PC-9 (cell line): Measurements from ENCODE around the gene UBE2V1. TPM values are rescaled to one million over a fixed set of nuclear protein-coding genes. Genes with fewer than 3 reads are reported as not detected.

ENCODE experiments used
- BruUV-seq: library from RNA; stranded (reverse); fragments of 400-500 nt; replicated peaks from 2 replicates; lab custom pipeline; 2021; lab: Mats Ljungman, UMichigan
- CTCF ChIA-PET: fragments of 300-600 bp; sonication (Branson Sonifier 250); formaldehyde crosslinking; loops from one replicate; lab custom pipeline; 2022; ENCODE audit warnings: antibody characterized with exemption; lab: Charles Lee
- POLR2A ChIA-PET: fragments of 300-600 bp; sonication (Branson Sonifier 250); formaldehyde crosslinking; loops from one replicate; lab custom pipeline; 2022; ENCODE audit warnings: antibody characterized with exemption; ENCODE audit not compliant: unreplicated experiment; lab: Charles Lee
- DNase-seq, 2 experiments: peaks; one replicate each; pipeline versions ENCODE4 v3.0.0 to v3.0.0-alpha.2; 2015 to 2022; ENCODE audit warnings: mixed read lengths in 1 of 2
- H2AFZ ChIP-seq: fragments of 200-600 bp; sonication (generic); 2 replicates; pipeline ENCODE4 v1.8.1; 2017; ENCODE audit warnings: antibody characterized with exemption
- H3F3A ChIP-seq: fragments of 200-600 bp; sonication (generic); 2 replicates; pipeline ENCODE4 v1.8.1; 2017; ENCODE audit warnings: antibody characterized with exemption, mild to moderate bottlenecking, low read depth; ENCODE audit not compliant: insufficient read depth
- H3K27ac ChIP-seq: fragments of 200-600 bp; sonication (generic); 2 replicates; pipeline ENCODE4 v1.6.1; 2016; ENCODE audit warnings: mixed run types
- H3K27me3 ChIP-seq: fragments of 200-600 bp; sonication (generic); 2 replicates; pipeline ENCODE4 v1.6.1; 2016; ENCODE audit warnings: low read depth, mixed run types; ENCODE audit not compliant: insufficient read depth
- H3K36me3 ChIP-seq: fragments of 200-600 bp; sonication (generic); 2 replicates; pipeline ENCODE4 v1.6.1; 2016; ENCODE audit warnings: low read depth, mixed run types
- H3K4me1 ChIP-seq: fragments of 200-600 bp; sonication (generic); replicated peaks from 2 replicates; pipeline ENCODE4 v1.6.1; 2016; ENCODE audit warnings: mixed run types; ENCODE audit not compliant: insufficient read depth
- H3K4me2 ChIP-seq: fragments of 200-600 bp; sonication (generic); 2 replicates; pipeline ENCODE4 v1.6.1; 2017; ENCODE audit warnings: mixed run types
- H3K4me3 ChIP-seq: fragments of 200-600 bp; sonication (generic); 2 replicates; pipeline ENCODE4 v1.6.1; 2016; ENCODE audit warnings: mixed run types
- H3K79me2 ChIP-seq: fragments of 200-600 bp; sonication (generic); 2 replicates; pipeline ENCODE4 v1.6.1; 2017; ENCODE audit warnings: low read depth, mixed run types
- H3K9me2 ChIP-seq: fragments of 200-600 bp; sonication (generic); 2 replicates; pipeline ENCODE4 v1.8.1; 2017; ENCODE audit warnings: mild to moderate bottlenecking; ENCODE audit not compliant: insufficient read depth
- H3K9me3 ChIP-seq: fragments of 200-600 bp; sonication (generic); 2 replicates; pipeline ENCODE4 v1.8.1; 2016; ENCODE audit warnings: low read depth; ENCODE audit not compliant: insufficient read depth
- H4K20me1 ChIP-seq: fragments of 200-600 bp; sonication (generic); 2 replicates; pipeline ENCODE4 v1.8.1; 2017; ENCODE audit not compliant: insufficient read depth
- EZH2 ChIP-seq: fragments of 200-600 bp; sonication (generic); IDR thresholded peaks from 2 replicates; pipeline ENCODE4 v1.8.0; 2017; ENCODE audit warnings: antibody characterized with exemption, low read depth
- intact Hi-C: fragments of 100-400 bp; cut with micrococcal nuclease; formaldehyde crosslinking; loops from one replicate; pipeline ENCODE4 v1.10.0; 2022; ENCODE audit not compliant: unreplicated experiment
- total RNA-seq: library from RNA; stranded (reverse); gene quantifications from 2 replicates; pipeline ENCODE4 v1.2.3, GENCODE V29; 2021
- TF ChIP-seq, protein P1 (sequence below): fragments of 200-600 bp; sonication (generic); conservative IDR thresholded peaks from 2 replicates; pipeline ENCODE4 v1.6.1; 2017; ENCODE audit warnings: mixed run types, antibody characterized with exemption, mild to moderate bottlenecking, moderate library complexity

Gene UBE2V1
- total RNA-seq, 1 experiment from 2014 or later: 174 TPM

DNA sequence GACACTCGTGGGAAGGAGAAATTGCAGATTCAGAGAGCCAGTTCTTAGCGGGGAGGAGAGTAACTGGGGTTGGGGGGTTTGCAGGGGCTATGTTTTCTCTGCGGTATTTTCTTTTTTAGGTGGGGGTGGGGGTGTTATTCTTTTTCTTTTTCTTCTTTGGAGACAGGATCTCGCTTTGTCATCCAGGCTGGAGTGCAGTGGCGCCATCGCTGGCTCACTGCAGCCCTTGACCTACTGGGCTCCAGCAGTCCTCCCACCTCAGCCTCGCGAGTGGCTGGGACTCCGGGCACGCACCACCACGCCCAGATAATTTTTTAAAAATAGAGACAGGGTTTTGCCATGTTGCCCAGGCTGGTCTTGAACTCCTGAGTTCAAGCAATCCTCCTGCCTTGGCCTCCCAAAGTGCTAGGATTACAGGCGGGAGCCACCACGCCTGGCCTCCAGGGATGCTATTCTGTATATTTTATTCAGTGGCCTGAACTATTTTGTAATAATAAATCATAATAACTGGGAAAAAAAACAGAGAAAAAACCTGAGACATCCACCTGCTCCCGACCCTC is 57.3 kb downstream of the UBE2V1 start:
- Histone ChIP-seq H3K36me3 (no peaks in the 10 kb centered on the region), H4K20me1 (no peaks in the 10 kb centered on the region), H3K4me1 (peaks cover 7% of the 10 kb centered on the region; the same call in 1 of the 2 replicates), H3K27ac (no peak overlapping the region), H3K4me2 (no peak overlapping the region), H3K79me2 (no peaks in the 10 kb centered on the region), H2AFZ (no peak overlapping the region), H3K4me3 (no peak overlapping the region), H3K9me2 (no peaks in the 10 kb centered on the region), H3K27me3 (no peaks in the 10 kb centered on the region), H3F3A (peaks cover 15% of the 10 kb centered on the region; the same call in 1 of the 2 replicates), H3K9me3 (no peaks in the 10 kb centered on the region)
- intact Hi-C loops: no loop called here
- TF ChIP-seq EZH2: no peak
- TF ChIP-seq, protein P1, sequence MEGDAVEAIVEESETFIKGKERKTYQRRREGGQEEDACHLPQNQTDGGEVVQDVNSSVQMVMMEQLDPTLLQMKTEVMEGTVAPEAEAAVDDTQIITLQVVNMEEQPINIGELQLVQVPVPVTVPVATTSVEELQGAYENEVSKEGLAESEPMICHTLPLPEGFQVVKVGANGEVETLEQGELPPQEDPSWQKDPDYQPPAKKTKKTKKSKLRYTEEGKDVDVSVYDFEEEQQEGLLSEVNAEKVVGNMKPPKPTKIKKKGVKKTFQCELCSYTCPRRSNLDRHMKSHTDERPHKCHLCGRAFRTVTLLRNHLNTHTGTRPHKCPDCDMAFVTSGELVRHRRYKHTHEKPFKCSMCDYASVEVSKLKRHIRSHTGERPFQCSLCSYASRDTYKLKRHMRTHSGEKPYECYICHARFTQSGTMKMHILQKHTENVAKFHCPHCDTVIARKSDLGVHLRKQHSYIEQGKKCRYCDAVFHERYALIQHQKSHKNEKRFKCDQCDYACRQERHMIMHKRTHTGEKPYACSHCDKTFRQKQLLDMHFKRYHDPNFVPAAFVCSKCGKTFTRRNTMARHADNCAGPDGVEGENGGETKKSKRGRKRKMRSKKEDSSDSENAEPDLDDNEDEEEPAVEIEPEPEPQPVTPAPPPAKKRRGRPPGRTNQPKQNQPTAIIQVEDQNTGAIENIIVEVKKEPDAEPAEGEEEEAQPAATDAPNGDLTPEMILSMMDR: no peak
- no TSS peak for BruUV-seq
- DNase-seq: no peak
- ChIA-PET CTCF (no interaction called here), POLR2A (no interaction called here)

DNA sequence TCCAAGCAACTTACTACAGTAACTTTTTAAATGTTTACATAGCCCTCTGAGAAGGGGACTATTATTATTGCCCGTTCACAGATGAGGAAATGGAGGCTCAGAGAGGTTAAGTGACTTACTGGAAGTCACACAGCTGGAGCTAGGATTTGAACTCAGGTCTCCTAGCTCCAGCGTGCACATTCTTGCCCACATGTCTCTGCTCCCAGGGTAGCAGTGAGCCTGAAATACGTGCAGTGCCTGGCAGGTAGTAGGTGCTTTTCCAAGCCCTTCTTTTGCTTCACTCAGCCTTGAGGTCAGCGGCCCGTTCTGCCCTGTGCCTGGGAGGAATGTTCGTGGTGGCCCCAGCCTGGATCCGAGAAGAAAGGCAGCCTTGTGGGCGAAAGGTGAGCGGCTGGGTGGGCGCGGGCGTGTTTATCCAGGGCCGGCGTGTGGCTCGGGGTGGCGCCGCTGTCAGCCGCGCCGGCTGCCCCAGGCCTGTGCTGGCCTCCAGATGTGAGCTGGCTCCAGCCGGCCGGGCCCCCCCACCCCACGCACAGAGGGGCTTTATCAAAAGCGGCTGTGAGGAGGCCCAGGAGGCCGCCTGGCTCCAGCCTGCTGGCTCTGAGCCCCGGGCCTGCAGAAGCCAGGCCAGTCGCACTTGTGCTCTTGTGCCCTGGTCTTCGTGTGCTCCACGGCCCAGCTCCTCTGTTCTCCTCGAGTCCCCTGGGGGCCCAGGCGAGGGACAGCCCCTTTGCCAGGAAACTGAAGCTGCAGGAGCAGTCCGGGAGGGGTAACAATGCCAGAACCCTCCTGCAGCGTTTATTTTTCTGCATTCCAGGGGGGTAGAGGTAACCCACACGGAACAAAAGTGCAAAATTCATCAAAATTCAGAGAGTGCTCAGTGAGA is 58.1 kb downstream of the UBE2V1 start:
- H3K79me2 ChIP-seq: no peaks in the 10 kb centered on the region
- H3K4me3 ChIP-seq: no peak overlapping the region
- ChIA-PET POLR2A (no interaction called here), CTCF (interaction anchor here (0.6 kb wide), 1 partner anchor 114 kb away, joined by 3 read pairs; no protein-coding TSS in a partner anchor)
- DNase-seq: no peak
- no TSS peak for BruUV-seq
- H3K9me2 ChIP-seq: no peaks in the 10 kb centered on the region
- peaks cover 15% of the 10 kb centered on the region; the same call in 1 of the 2 replicates for H3F3A ChIP-seq
- H3K9me3 ChIP-seq: no peaks in the 10 kb centered on the region
- H3K27me3 ChIP-seq: no peaks in the 10 kb centered on the region
- H3K27ac ChIP-seq: no peak overlapping the region
- TF ChIP-seq EZH2: no peak
- TF ChIP-seq, protein P1: no peak
- intact Hi-C loops: no loop called here
- H2AFZ ChIP-seq: no peak overlapping the region
- H4K20me1 ChIP-seq: no peaks in the 10 kb centered on the region
- peaks cover 7% of the 10 kb centered on the region; the same call in 1 of the 2 replicates for H3K4me1 ChIP-seq
- no peak overlapping the region for H3K4me2 ChIP-seq
- no peaks in the 10 kb centered on the region for H3K36me3 ChIP-seq

DNA sequence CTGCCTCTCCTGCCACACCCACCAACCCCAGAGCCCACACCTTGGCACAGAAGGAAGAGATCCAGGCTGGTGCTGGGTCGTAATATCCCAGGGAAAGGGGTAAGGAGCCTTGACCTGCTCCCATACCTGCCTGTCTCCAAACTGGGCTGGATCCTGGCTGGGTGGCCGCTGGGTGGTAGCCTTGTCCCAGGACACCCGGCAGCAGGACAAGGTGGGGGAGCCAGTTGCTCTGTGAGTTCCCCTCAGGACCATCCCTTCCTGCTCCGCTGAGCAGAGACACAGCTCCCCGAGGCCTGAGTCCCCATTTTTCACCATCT is 58.8 kb downstream of the UBE2V1 start:
- no peaks in the 10 kb centered on the region for H3K79me2 ChIP-seq
- H3F3A ChIP-seq: peaks cover 15% of the 10 kb centered on the region; the same call in 1 of the 2 replicates
- no peak overlapping the region for H2AFZ ChIP-seq
- CTCF ChIA-PET: no interaction called here
- H3K4me1 ChIP-seq: peaks cover 2% of the 10 kb centered on the region; the same call in 1 of the 2 replicates
- H3K36me3 ChIP-seq: no peaks in the 10 kb centered on the region
- no peaks in the 10 kb centered on the region for H3K9me2 ChIP-seq
- no TSS peak for BruUV-seq
- no peaks in the 10 kb centered on the region for H3K27me3 ChIP-seq
- DNase-seq: no peak
- no peaks in the 10 kb centered on the region for H4K20me1 ChIP-seq
- no peak overlapping the region for H3K4me3 ChIP-seq
- TF ChIP-seq, protein P1: no peak
- no peak for TF ChIP-seq EZH2
- POLR2A ChIA-PET: no interaction called here
- no peak overlapping the region for H3K27ac ChIP-seq
- no peak overlapping the region for H3K4me2 ChIP-seq
- no peaks in the 10 kb centered on the region for H3K9me3 ChIP-seq
- intact Hi-C loops: no loop called here
